Esophagus squamous epithelium (tissue), 4 donors: ENCODE measurements around the gene RCAN2.

Source experiments
- POLR2A ChIP-seq, 4 donors: fragments of 450-650 bp; IDR thresholded peaks; one replicate each; pipeline ENCODE4 v1.6.1; 2017; ENCODE audit warnings: antibody characterized with exemption in 4 of 4, mild to moderate bottlenecking in 4 of 4, moderate library complexity in 3 of 4
- TF ChIP-seq, protein P1 (sequence below), 6 experiments: fragments of 450-650 bp in 4 of 6; fragments of 200-600 bp in 2 of 6; sonication (generic) in 2 of 6; IDR thresholded peaks; one replicate each; pipeline ENCODE4 v1.5.1; 2016 to 2019; ENCODE audit warnings: antibody characterized with exemption in 6 of 6, mild to moderate bottlenecking in 4 of 6, moderate library complexity in 4 of 6

DNA sequence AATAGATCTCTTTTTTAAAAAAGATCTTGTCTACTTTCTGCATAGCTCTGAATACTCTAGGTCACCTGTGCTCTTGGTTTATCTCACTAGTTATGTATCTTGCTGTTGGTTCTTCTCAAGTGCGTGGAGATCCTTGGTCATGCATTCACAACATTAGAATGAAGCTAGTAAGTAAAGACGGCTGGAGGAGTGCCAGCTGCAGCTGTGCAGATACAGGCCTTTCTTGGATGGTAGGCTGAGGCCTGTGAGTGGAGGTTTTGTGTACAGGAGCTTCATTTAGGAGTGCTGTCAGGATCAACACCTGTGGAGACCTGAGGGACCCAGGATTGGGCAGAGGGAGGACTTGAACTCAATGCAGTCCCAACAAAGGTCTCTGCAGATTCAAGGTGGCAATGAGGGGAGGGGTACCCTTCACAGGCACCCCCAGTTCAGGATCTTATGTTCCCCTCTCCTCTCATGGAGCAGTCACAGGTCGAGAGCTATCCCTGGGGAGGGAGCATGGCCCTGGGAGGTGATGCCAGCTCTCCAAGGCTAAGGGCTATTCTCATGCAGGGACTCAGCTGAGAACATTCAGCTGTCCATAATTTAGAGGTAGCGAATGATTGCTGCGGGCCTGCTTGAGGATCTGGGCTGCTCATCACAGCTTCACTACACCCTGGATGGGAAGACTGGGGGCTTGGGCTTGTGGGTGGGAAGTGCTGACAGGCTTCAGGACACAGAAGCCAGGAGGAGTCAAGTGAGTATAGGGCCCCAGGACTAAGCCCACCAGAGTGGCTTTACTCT is 221.6 kb downstream of the RCAN2 start:
- TF ChIP-seq, protein P1, sequence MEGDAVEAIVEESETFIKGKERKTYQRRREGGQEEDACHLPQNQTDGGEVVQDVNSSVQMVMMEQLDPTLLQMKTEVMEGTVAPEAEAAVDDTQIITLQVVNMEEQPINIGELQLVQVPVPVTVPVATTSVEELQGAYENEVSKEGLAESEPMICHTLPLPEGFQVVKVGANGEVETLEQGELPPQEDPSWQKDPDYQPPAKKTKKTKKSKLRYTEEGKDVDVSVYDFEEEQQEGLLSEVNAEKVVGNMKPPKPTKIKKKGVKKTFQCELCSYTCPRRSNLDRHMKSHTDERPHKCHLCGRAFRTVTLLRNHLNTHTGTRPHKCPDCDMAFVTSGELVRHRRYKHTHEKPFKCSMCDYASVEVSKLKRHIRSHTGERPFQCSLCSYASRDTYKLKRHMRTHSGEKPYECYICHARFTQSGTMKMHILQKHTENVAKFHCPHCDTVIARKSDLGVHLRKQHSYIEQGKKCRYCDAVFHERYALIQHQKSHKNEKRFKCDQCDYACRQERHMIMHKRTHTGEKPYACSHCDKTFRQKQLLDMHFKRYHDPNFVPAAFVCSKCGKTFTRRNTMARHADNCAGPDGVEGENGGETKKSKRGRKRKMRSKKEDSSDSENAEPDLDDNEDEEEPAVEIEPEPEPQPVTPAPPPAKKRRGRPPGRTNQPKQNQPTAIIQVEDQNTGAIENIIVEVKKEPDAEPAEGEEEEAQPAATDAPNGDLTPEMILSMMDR (IDR thresholded peaks at IDR 0.05), result no peak
- no peak for TF ChIP-seq POLR2A (IDR thresholded peaks at IDR 0.05)
